ENCODE data around the gene PNPLA3.

DNA sequence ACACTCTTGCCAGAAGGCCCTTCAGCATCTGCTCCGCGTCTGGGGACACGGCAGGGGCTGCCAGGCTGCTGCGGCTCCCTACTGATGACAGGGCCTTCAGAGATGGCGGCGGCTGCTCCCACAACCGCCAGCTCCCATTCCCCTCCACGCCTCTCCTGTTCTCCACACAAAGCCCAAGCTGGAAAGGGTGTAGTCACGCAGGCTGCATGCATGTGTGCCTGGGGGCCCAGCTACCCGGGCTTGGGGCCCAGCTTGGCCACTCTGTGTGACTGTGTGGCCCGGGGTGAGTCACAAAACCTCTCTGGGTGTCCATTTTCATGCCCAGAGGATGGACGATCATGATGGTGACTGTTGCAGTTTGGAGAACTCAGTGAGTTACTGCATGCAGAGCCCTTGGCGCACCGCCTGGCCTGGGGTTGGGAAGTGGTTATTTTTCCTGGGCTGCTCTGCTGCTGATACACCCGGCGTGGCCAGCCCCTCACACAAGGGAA lies 68.8 kb downstream of the PNPLA3 start:
- TF ChIP-seq, protein P1, sequence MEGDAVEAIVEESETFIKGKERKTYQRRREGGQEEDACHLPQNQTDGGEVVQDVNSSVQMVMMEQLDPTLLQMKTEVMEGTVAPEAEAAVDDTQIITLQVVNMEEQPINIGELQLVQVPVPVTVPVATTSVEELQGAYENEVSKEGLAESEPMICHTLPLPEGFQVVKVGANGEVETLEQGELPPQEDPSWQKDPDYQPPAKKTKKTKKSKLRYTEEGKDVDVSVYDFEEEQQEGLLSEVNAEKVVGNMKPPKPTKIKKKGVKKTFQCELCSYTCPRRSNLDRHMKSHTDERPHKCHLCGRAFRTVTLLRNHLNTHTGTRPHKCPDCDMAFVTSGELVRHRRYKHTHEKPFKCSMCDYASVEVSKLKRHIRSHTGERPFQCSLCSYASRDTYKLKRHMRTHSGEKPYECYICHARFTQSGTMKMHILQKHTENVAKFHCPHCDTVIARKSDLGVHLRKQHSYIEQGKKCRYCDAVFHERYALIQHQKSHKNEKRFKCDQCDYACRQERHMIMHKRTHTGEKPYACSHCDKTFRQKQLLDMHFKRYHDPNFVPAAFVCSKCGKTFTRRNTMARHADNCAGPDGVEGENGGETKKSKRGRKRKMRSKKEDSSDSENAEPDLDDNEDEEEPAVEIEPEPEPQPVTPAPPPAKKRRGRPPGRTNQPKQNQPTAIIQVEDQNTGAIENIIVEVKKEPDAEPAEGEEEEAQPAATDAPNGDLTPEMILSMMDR (IDR thresholded peaks at IDR 0.05), result no peak
- TF ChIP-seq POLR2AphosphoS5 (IDR thresholded peaks at IDR 0.05; ENCODE audit: low read depth, low read length), result no peak
- no peak for TF ChIP-seq SIN3A (IDR thresholded peaks at IDR 0.05; ENCODE audit: borderline replicate concordance, insufficient read depth, low read depth, low read length)

Measured in Panc1 (cell line).